IPS-NIHi7 (cell line): ENCODE data around the gene C6orf89.
"Not testable (repeated sequence)": the region's sequence is repeated elsewhere in the genome, so short reads cannot be mapped to it uniquely, and the experiment has no call there.

ENCODE experiments used
- DNase-seq: peaks from one replicate; pipeline ENCODE4 v3.0.0; 2012; ENCODE audit warnings: mixed read lengths; ENCODE audit errors: extremely low spot score

C6orf89 gene

GRCh38 chr6:36924131-36924530, 38.4 kb downstream of the C6orf89 start:
- DNase-seq, result no peak

GRCh38 chr6:36924778-36925374, 39.1 kb downstream of the C6orf89 start:
- no peak for DNase-seq

- no peak for DNase-seq
Observed at GRCh38 chr6:36925809-36926208, 40.1 kb downstream of the C6orf89 start.

GRCh38 chr6:36926708-36927513, 41.2 kb downstream of the C6orf89 start:
- DNase-seq, result no peak

GRCh38 chr6:36927691-36928546, 42.2 kb downstream of the C6orf89 start:
- DNase-seq, result no peak

- DNase-seq, result no peak
Observed at GRCh38 chr6:36928547-36928918, 42.8 kb downstream of the C6orf89 start.

- no peak for DNase-seq
Observed at GRCh38 chr6:36929152-36929551, 43.4 kb downstream of the C6orf89 start.

- no peak for DNase-seq
Observed at GRCh38 chr6:36929607-36930006, 43.9 kb downstream of the C6orf89 start.

GRCh38 chr6:36930483-36930882, 44.7 kb downstream of the C6orf89 start:
- DNase-seq, result no peak

- no peak for DNase-seq
Observed at GRCh38 chr6:36933102-36933501, 47.4 kb downstream of the C6orf89 start.

- no peak for DNase-seq
Observed at GRCh38 chr6:36933519-36933918, 47.8 kb downstream of the C6orf89 start.

- DNase-seq, result no peak
Observed at GRCh38 chr6:36934901-36935300, 49.1 kb downstream of the C6orf89 start.

GRCh38 chr6:36936824-36937223, 51.1 kb downstream of the C6orf89 start:
- DNase-seq, result no peak

- DNase-seq, result no peak
Observed at GRCh38 chr6:36937896-36938295, 52.1 kb downstream of the C6orf89 start.

GRCh38 chr6:36938536-36938935, 52.8 kb downstream of the C6orf89 start:
- no peak for DNase-seq

- not testable (repeated sequence) for DNase-seq
Observed at GRCh38 chr6:36939005-36939404, 53.3 kb downstream of the C6orf89 start.

- no peak for DNase-seq
Observed at GRCh38 chr6:36940027-36940426, 54.3 kb downstream of the C6orf89 start.

GRCh38 chr6:36941561-36941960, 55.8 kb downstream of the C6orf89 start:
- DNase-seq, result not testable (repeated sequence)

GRCh38 chr6:36942329-36942728, 56.6 kb downstream of the C6orf89 start:
- DNase-seq, result not testable (repeated sequence)

GRCh38 chr6:36944650-36945049, 58.9 kb downstream of the C6orf89 start:
- no peak for DNase-seq

GRCh38 chr6:36945301-36945700, 59.5 kb downstream of the C6orf89 start:
- no peak for DNase-seq

- DNase-seq, result no peak
Observed at GRCh38 chr6:36946526-36946925, 60.8 kb downstream of the C6orf89 start.
